Measurements from ENCODE around the gene CPAMD8. TPM values are rescaled to one million over a fixed set of nuclear protein-coding genes. Genes with fewer than 3 reads are reported as not detected.
A peak's percentile ranks its signal among the peaks of the same experiment; 100 is the strongest.

Gene CPAMD8
- total and polyA plus RNA-seq, 9 donors, result 2.4 to 13.0 (median 7.9) TPM

DNA sequence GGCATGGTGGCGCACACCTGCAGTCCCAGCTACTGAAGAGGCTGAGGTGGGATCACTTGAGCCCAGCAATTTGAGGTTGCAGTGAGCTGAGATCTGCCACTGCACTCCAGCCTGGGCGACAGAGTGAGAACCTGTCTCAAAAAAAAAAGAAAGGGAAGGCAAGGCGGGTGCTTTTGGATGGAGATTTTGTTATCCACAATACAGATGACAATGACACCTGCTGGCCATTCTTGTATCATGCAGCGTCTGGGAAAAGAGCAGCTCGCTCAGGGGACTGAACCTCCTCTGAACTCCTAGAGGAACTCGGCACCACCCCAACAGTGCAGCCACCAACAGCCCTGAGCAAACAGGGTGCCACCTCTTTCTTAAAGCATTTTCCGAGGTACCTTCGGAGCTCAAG is 25.8 kb upstream of the CPAMD8 start:
- Histone ChIP-seq H3K36me3 (no peaks in the 10 kb centered on the region), H3K27me3 (no peaks in the 10 kb centered on the region), H3K4me3 (no peak overlapping the region), H3K27ac (no peak overlapping the region), H3K9me3 (no peaks in the 10 kb centered on the region), H3K4me1 (ENCODE audit: insufficient read depth) (no peaks in the 10 kb centered on the region)
- peak in 2 of 5 donors; percentile 32 to 38 for DNase-seq
- TF ChIP-seq EP300 (IDR thresholded peaks at IDR 0.05), result no peak
- TF ChIP-seq, protein P1, sequence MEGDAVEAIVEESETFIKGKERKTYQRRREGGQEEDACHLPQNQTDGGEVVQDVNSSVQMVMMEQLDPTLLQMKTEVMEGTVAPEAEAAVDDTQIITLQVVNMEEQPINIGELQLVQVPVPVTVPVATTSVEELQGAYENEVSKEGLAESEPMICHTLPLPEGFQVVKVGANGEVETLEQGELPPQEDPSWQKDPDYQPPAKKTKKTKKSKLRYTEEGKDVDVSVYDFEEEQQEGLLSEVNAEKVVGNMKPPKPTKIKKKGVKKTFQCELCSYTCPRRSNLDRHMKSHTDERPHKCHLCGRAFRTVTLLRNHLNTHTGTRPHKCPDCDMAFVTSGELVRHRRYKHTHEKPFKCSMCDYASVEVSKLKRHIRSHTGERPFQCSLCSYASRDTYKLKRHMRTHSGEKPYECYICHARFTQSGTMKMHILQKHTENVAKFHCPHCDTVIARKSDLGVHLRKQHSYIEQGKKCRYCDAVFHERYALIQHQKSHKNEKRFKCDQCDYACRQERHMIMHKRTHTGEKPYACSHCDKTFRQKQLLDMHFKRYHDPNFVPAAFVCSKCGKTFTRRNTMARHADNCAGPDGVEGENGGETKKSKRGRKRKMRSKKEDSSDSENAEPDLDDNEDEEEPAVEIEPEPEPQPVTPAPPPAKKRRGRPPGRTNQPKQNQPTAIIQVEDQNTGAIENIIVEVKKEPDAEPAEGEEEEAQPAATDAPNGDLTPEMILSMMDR (IDR thresholded peaks at IDR 0.05), result peak in 1 of 3 donors; percentile 37
- intact Hi-C loops (cut with DNase I), result loop anchor here (2.0 to 10.0 kb wide), 3 partner anchors 278 to 280 kb away; no protein-coding TSS in a partner anchor
- WGBS, 3 donors, result 49 to 56% (median 53%) methylated on average over 8 of the region's 8 CpGs

DNA sequence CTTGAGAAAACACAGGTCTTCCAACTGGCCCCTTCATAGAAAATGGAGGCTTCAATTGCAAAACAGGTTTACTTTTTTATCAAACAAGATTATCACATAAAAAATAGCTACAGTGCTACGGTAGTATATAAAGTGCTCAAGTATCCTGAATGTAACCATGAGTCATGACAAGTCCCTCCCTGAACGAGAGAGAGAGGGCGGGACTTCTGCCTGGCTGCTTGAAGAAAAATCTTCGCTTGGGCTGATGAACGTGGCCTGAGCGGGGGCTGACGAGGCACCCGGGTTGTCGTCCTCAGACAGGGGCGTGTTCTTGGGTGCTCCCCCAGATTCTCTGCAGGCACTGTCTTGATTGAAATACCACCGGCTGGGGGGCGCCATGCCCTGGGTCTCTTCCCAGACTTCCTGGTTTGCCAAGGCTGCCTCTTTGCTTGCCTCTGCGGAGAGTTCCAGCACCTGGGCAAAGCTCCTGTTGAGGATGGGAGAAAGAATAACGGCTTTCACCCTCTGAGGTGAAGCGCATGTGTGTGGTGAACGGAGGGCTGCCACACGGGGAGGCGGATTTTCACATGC is 23.2 kb upstream of the CPAMD8 start:
- no peaks in the 10 kb centered on the region for H3K9me3 ChIP-seq
- H3K27me3 ChIP-seq, result no peaks in the 10 kb centered on the region
- no peak overlapping the region for H3K4me3 ChIP-seq
- intact Hi-C loops (cut with DNase I), result loop anchor here in 3 of 4 donors (5.0 to 10.0 kb wide), 2 partner anchors 275 to 277 kb away; no protein-coding TSS in a partner anchor
- no peak for TF ChIP-seq POLR2A (IDR thresholded peaks at IDR 0.05)
- TF ChIP-seq EP300 (IDR thresholded peaks at IDR 0.05), result no peak
- TF ChIP-seq, protein P1 (IDR thresholded peaks at IDR 0.05), result no peak
- H3K36me3 ChIP-seq, result no peaks in the 10 kb centered on the region
- no peak overlapping the region for H3K27ac ChIP-seq
- no peak for DNase-seq
- 71 to 76% (median 74%) methylated on average over 18 of the region's 18 CpGs for WGBS, 3 donors
- H3K4me1 ChIP-seq (ENCODE audit: insufficient read depth), result no peaks in the 10 kb centered on the region

DNA sequence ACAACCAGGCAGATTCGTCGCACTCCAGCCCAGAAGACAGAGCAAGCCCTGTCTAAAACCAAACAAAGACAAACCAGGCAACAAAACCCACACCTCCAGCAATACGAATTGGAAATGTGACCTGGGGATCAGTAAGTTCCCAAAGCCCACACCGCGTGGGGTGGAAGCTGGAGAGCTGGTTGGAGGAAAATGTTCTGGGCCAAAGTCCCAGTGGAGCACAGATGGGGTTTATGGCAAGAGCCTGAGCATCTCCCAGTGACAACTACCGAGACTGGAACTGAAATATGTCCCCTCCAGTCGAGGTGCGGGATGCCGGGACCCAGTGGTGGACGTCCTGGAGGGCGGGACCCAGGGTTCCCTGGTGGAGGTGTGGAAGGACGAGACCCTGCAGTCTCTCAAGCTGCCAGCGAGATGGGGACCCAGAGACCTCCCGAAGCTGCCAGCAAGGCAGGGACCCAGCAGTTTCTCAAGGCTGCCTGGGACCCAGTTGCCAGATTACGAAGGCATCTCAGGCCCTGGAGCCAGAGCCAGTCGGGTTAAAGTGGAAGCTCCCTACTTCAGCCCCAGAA is 22.4 kb upstream of the CPAMD8 start:
- intact Hi-C loops (cut with DNase I), result no loop called here
- WGBS, 3 donors, result 84 to 90% (median 86%) methylated on average over 16 of the region's 16 CpGs
- no peak overlapping the region for H3K27ac ChIP-seq
- no peak for DNase-seq
- no peak overlapping the region for H3K4me3 ChIP-seq
- no peaks in the 10 kb centered on the region for H3K36me3 ChIP-seq
- H3K27me3 ChIP-seq, result no peaks in the 10 kb centered on the region
- H3K4me1 ChIP-seq (ENCODE audit: insufficient read depth), result no peaks in the 10 kb centered on the region
- TF ChIP-seq EP300 (IDR thresholded peaks at IDR 0.05) (no peak), POLR2A (IDR thresholded peaks at IDR 0.05) (no peak)
- TF ChIP-seq, protein P1 (IDR thresholded peaks at IDR 0.05), result no peak
- H3K9me3 ChIP-seq, result no peaks in the 10 kb centered on the region

DNA sequence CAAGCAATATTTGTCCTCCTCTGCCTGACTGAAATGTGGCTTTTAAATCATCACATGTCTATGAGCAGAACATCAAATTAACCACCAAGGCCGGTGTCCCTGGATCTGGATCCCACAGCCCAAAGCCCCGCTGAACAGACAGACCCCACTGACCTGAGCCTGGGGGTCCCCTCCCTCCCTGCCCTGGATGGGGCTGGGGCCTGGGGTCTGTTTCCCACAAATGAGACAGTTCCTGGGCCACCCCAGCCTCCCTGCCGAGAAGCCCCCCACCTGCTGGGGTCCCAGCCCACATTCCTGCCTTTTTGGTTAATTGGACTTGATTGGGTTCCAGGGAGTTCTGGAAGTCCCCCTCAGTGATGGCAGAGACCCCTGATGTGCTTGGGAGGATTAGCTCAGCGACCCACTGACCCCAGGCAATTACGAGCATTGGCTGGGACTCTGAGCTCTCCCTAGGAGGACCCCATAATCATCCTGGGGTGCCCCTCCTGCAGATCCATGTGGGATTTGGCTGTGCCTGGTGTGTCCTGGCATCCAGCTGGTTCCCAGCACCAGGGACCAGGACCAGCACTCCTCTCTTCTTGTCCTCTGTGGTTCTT is 19.4 kb upstream of the CPAMD8 start:
- Histone ChIP-seq H3K9me3 (no peaks in the 10 kb centered on the region), H3K27ac (no peak overlapping the region), H3K4me1 (ENCODE audit: insufficient read depth) (peaks cover 7% of the 10 kb centered on the region), H3K4me3 (no peak overlapping the region), H3K27me3 (no peaks in the 10 kb centered on the region), H3K36me3 (no peaks in the 10 kb centered on the region)
- 67 to 87% (median 73%) methylated on average over 5 of the region's 5 CpGs for WGBS, 3 donors
- no peak for TF ChIP-seq POLR2A (IDR thresholded peaks at IDR 0.05)
- TF ChIP-seq EP300 (IDR thresholded peaks at IDR 0.05), result no peak
- TF ChIP-seq, protein P1 (IDR thresholded peaks at IDR 0.05), result no peak
- DNase-seq, result no peak
- intact Hi-C loops (cut with DNase I), result no loop called here

All from ovary (tissue), 9 donors.